ENCODE data around the gene SLC44A3.

The SLC44A3 gene

DNA sequence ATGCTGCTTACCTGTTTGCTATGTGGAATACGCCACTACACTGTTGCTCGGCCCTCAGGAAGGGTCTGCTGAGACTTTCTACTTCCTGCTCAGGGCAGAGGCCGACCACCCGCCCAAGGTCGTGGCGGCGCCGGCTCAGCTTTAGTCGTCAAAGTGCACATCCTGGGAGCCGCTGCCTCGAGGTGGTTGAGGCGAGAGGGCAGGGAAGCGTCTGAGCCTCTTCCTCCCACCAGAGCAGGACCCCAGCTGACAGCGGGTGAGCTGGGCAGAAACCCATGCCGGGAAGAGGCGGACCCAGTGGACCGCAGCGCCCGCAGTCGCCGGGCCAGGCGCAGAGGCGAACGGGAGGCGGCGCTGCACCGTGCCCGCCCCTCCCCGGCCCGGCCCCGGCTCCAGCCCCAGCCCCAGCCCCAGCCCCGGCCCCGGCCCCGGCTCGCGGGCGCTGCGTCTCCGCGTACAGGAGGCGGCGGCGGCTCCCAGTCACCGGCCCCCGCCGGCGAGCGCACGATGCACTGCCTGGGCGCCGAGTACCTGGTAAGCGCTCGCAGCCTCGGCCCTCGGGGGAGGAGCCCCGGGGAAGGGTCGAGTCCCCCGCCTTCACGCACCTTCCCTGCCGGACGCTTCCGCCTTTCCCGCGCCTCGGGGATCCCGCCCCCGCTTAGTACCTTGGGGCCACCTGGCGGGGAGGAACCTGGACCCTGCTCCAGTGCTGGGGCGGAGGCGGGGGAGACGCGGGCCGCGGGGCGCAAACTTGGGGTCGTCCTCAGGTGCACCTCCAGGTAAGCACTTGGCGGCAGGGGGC, at the start of gene SLC44A3:
TSS of gene SLC44A3 (plus strand) at position 413 of the 802 bp plus-strand sequence. CDS start at position 508, 95 bp downstream.
- Histone ChIP-seq H3K4me1 (ENCODE audit: control insufficient read depth, insufficient read depth, low read length) (no peaks in the 10 kb centered on the region), H3K27ac (ENCODE audit: extremely low read depth, low read depth, low read length) (no peak within 1 kb of the TSS; the same call in 1 of the 2 replicates), H3K9me3 (ENCODE audit: control insufficient read depth, insufficient read depth, low read depth, low read length) (no peaks in the 10 kb centered on the region), H3K4me3 (ENCODE audit: low read depth, low read length) (peak within 1 kb of the TSS; percentile 68), H3K36me3 (ENCODE audit: control insufficient read depth in 2 of 2, insufficient read depth in 1 of 2, low read length in 2 of 2) (no peaks in the 10 kb centered on the region)
- ChIA-PET CTCF (interaction anchor here (1.1 to 1.6 kb wide), 4 partner anchors 14 to 224 kb away, joined by 3 to 7 read pairs (median 4); no protein-coding TSS in a partner anchor), POLR2A (no interaction called here)
- no peak for TF ChIP-seq ZNF362 (tag by site-specific recombination; IDR thresholded peaks at IDR 0.05)
- no peak for TF ChIP-seq ZNF707 (tag by site-specific recombination; IDR thresholded peaks at IDR 0.05)
- peak; percentile 50 for TF ChIP-seq ZFHX2 (tag by site-specific recombination; conservative IDR thresholded peaks at IDR 0.05)
- peak; percentile 58 for TF ChIP-seq SP2 (tag by site-specific recombination; IDR thresholded peaks at IDR 0.05)
- peak; percentile 43 for TF ChIP-seq SP3 (tag by site-specific recombination; IDR thresholded peaks at IDR 0.05)
- TF ChIP-seq RBAK (tag by site-specific recombination; IDR thresholded peaks at IDR 0.05), result no peak
- TF ChIP-seq, protein P1, sequence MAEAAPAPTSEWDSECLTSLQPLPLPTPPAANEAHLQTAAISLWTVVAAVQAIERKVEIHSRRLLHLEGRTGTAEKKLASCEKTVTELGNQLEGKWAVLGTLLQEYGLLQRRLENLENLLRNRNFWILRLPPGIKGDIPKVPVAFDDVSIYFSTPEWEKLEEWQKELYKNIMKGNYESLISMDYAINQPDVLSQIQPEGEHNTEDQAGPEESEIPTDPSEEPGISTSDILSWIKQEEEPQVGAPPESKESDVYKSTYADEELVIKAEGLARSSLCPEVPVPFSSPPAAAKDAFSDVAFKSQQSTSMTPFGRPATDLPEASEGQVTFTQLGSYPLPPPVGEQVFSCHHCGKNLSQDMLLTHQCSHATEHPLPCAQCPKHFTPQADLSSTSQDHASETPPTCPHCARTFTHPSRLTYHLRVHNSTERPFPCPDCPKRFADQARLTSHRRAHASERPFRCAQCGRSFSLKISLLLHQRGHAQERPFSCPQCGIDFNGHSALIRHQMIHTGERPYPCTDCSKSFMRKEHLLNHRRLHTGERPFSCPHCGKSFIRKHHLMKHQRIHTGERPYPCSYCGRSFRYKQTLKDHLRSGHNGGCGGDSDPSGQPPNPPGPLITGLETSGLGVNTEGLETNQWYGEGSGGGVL (tag by site-specific recombination; IDR thresholded peaks at IDR 0.05), result peak; percentile 76; the same call in 1 of the 2 replicates
- peak; percentile 53; the same call in 1 of the 2 replicates for TF ChIP-seq PATZ1 (tag by site-specific recombination; IDR thresholded peaks at IDR 0.05)
- TF ChIP-seq SCRT1 (tag by site-specific recombination; IDR thresholded peaks at IDR 0.05; ENCODE audit: borderline replicate concordance), result no peak
- peak; percentile 72; the same call in 1 of the 2 replicates for TF ChIP-seq SCRT2 (tag by site-specific recombination; IDR thresholded peaks at IDR 0.05)
- no peak for TF ChIP-seq SP7 (tag by site-specific recombination; IDR thresholded peaks at IDR 0.05)
- TF ChIP-seq, protein P2, sequence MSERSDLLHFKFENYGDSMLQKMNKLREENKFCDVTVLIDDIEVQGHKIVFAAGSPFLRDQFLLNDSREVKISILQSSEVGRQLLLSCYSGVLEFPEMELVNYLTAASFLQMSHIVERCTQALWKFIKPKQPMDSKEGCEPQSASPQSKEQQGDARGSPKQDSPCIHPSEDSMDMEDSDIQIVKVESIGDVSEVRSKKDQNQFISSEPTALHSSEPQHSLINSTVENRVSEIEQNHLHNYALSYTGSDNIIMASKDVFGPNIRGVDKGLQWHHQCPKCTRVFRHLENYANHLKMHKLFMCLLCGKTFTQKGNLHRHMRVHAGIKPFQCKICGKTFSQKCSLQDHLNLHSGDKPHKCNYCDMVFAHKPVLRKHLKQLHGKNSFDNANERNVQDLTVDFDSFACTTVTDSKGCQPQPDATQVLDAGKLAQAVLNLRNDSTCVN (tag by site-specific recombination; optimal IDR thresholded peaks at IDR 0.05), result peak; percentile 64
- 0 out of 2 replicates have a peak, but pooled peaks have one; percentile 21 for TF ChIP-seq ZNF324 (tag by site-specific recombination; IDR thresholded peaks at IDR 0.05)
- TF ChIP-seq ZNF335 (tag by site-specific recombination; conservative IDR thresholded peaks at IDR 0.05), result peak; percentile 82
- TF ChIP-seq, protein P3, sequence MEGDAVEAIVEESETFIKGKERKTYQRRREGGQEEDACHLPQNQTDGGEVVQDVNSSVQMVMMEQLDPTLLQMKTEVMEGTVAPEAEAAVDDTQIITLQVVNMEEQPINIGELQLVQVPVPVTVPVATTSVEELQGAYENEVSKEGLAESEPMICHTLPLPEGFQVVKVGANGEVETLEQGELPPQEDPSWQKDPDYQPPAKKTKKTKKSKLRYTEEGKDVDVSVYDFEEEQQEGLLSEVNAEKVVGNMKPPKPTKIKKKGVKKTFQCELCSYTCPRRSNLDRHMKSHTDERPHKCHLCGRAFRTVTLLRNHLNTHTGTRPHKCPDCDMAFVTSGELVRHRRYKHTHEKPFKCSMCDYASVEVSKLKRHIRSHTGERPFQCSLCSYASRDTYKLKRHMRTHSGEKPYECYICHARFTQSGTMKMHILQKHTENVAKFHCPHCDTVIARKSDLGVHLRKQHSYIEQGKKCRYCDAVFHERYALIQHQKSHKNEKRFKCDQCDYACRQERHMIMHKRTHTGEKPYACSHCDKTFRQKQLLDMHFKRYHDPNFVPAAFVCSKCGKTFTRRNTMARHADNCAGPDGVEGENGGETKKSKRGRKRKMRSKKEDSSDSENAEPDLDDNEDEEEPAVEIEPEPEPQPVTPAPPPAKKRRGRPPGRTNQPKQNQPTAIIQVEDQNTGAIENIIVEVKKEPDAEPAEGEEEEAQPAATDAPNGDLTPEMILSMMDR (tag by site-specific recombination; IDR thresholded peaks at IDR 0.05), result 0 out of 2 replicates have a peak, but pooled peaks have one; percentile 20
- TF ChIP-seq ZBTB20 (tag by site-specific recombination; IDR thresholded peaks at IDR 0.05), result peak; percentile 77; the same call in 1 of the 2 replicates
- no peak for TF ChIP-seq ZNF558 (tag by site-specific recombination; IDR thresholded peaks at IDR 0.05)
- peak; percentile 55 for TF ChIP-seq EGR2 (tag by site-specific recombination; IDR thresholded peaks at IDR 0.05; ENCODE audit: low read depth)
- TF ChIP-seq, protein P4, sequence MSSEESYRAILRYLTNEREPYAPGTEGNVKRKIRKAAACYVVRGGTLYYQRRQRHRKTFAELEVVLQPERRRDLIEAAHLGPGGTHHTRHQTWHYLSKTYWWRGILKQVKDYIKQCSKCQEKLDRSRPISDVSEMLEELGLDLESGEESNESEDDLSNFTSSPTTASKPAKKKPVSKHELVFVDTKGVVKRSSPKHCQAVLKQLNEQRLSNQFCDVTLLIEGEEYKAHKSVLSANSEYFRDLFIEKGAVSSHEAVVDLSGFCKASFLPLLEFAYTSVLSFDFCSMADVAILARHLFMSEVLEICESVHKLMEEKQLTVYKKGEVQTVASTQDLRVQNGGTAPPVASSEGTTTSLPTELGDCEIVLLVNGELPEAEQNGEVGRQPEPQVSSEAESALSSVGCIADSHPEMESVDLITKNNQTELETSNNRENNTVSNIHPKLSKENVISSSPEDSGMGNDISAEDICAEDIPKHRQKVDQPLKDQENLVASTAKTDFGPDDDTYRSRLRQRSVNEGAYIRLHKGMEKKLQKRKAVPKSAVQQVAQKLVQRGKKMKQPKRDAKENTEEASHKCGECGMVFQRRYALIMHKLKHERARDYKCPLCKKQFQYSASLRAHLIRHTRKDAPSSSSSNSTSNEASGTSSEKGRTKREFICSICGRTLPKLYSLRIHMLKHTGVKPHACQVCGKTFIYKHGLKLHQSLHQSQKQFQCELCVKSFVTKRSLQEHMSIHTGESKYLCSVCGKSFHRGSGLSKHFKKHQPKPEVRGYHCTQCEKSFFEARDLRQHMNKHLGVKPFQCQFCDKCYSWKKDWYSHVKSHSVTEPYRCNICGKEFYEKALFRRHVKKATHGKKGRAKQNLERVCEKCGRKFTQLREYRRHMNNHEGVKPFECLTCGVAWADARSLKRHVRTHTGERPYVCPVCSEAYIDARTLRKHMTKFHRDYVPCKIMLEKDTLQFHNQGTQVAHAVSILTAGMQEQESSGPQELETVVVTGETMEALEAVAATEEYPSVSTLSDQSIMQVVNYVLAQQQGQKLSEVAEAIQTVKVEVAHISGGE (tag by site-specific recombination; conservative IDR thresholded peaks at IDR 0.05; ENCODE audit: low read depth), result peak; percentile 53; the same call in 1 of the 2 replicates
- peak; percentile 46; the same call in 1 of the 2 replicates for TF ChIP-seq ZNF777 (tag by site-specific recombination; IDR thresholded peaks at IDR 0.05; ENCODE audit: borderline replicate concordance)
